Measurements from ENCODE around the gene DRAM2. TPM values are rescaled to one million over a fixed set of nuclear protein-coding genes. Genes with fewer than 3 reads are reported as not detected.
"Not testable (repeated sequence)": the region's sequence is repeated elsewhere in the genome, so short reads cannot be mapped to it uniquely, and the experiment has no call there.

Gene DRAM2
- total and polyA plus RNA-seq, 2 of the 4 experiments (the other 2 are of a cell fraction): 31.4 to 66.3 TPM

- H3K4me2 ChIP-seq (ENCODE audit: low read depth, low read length); H3K4me1 ChIP-seq (ENCODE audit: control insufficient read depth, insufficient read depth, low read length); H2AK9ac ChIP-seq (replicated peaks; ENCODE audit: low read depth, low read length, poor library complexity); in situ Hi-C loops (cut with MboI; ENCODE audit: low sequenced_read_pairs); H3K9me1 ChIP-seq (ENCODE audit: insufficient read depth, low read length); H2BK5ac ChIP-seq (ENCODE audit: low read depth, low read length, poor library complexity, severe bottlenecking); H2AK5ac ChIP-seq (ENCODE audit: low read depth, low read length); H4K91ac ChIP-seq (ENCODE audit: insufficient read depth, low read depth, low read length); H3K27me3 ChIP-seq (ENCODE audit: control insufficient read depth, insufficient read depth, low read length); H3K4me3 ChIP-seq (ENCODE audit: insufficient read depth, low read depth, low read length); H3K9me3 ChIP-seq (ENCODE audit: control insufficient read depth, insufficient read depth, low read length); dilution Hi-C loops (cut with HindIII; ENCODE audit: low sequenced_read_pairs, unreplicated experiment); H4K20me1 ChIP-seq (ENCODE audit: insufficient read depth, low read length); DNase-seq; H4K8ac ChIP-seq (ENCODE audit: low read depth in 2 of 2, low read length in 2 of 2); H2BK15ac ChIP-seq (ENCODE audit: low read depth, low read length); ATAC-seq (ENCODE audit: low read depth); POLR2A ChIA-PET (ENCODE audit: unreplicated experiment); H3K23ac ChIP-seq (ENCODE audit: low read depth, low read length); H3K79me1 ChIP-seq (ENCODE audit: low read depth in 1 of 2, low read length in 2 of 2); H3K18ac ChIP-seq (ENCODE audit: low read depth, low read length); H2AFZ ChIP-seq (replicated peaks; ENCODE audit: low read length, poor library complexity); H2BK20ac ChIP-seq (ENCODE audit: low read depth, low read length); H4K5ac ChIP-seq (ENCODE audit: low read depth, low read length); H3K9ac ChIP-seq (ENCODE audit: low read depth, low read length); H3K36me3 ChIP-seq (ENCODE audit: control insufficient read depth, insufficient read depth, low read length); H3K14ac ChIP-seq (replicated peaks; ENCODE audit: low read depth, low read length); intact Hi-C loops (cut with micrococcal nuclease); H3K27ac ChIP-seq (ENCODE audit: insufficient read depth, low read length); CTCF ChIA-PET; BruUV-seq (replicated peaks); H3K56ac ChIP-seq (ENCODE audit: extremely low read depth, insufficient read depth, low read length); H3K4ac ChIP-seq (ENCODE audit: low read depth, low read length); H2BK120ac ChIP-seq (ENCODE audit: low read depth, low read length): not testable (repeated sequence)
- no CpG with 5 or more reads among the region's 3 CpGs for WGBS, 2 experiments (ENCODE audit: extremely low coverage in 2 of 2, insufficient read length in 1 of 2)
These were observed 44.5 kb downstream of the DRAM2 start for GRCh38 chr1:111095421-111095820.
